Hepatic stellate cell (primary cell): ENCODE results near the gene TOPAZ1.

Source experiments
- DNase-seq: peaks from one replicate; pipeline ENCODE4 v3.0.0; 2011; ENCODE audit warnings: low spot score

The TOPAZ1 gene

DNA sequence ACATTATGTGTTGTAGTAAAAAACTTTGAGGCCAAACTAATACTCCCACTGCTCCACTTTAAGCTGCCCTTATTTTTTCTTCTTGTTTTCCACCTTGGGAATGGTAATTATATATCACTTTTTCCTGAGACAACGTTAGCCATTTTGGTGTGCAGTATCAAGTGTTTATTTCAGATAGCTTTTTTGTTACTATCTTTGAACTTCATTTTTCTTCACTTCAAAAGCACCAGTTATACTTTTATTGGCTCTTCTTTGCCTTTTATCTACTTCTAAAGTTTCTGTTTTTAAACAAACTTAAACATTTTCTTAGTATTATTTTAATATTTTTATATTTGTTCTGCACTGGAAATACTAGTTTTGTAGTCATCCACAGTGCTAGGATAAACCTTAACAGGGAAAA lies 6.5 kb downstream of the TOPAZ1 start:
- no peak for DNase-seq

DNA sequence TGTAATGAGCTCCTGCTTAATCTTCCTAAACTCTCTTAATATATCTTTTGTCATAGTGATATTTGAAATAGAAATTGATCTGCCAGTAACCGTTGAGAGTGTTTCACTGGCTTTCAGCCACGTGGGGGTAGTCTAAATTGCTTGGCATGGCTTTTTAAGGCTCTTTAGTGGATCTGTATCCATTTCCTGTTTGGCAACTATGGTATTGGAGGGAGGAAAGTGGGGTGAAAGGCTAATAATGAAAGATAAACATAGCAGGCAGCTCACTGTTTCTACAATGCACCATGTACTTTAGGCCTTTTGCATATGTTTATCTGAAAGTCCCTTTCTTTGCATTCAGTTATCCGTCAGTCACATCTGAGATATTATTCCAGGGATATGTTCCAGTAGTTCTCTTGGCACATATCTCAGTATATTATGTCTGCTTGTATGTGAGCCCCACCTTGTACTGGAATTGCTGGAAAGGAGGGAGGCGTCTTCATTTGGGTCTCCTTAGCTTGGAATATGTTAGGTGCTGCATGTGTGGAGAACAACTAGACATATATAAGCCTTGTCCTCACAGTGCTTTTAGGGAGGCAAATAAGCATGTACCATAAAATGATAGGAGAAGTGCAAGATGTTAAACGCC lies 10.8 kb downstream of the TOPAZ1 start:
- DNase-seq, result no peak

- DNase-seq, result no peak
Observed at GRCh38 chr3:44259404-44259803, 17.7 kb downstream of the TOPAZ1 start.

- DNase-seq, result no peak
Observed at GRCh38 chr3:44264146-44264545, 22.5 kb downstream of the TOPAZ1 start.

GRCh38 chr3:44265815-44266214 lies 24.1 kb downstream of the TOPAZ1 start:
- DNase-seq, result no peak

DNA sequence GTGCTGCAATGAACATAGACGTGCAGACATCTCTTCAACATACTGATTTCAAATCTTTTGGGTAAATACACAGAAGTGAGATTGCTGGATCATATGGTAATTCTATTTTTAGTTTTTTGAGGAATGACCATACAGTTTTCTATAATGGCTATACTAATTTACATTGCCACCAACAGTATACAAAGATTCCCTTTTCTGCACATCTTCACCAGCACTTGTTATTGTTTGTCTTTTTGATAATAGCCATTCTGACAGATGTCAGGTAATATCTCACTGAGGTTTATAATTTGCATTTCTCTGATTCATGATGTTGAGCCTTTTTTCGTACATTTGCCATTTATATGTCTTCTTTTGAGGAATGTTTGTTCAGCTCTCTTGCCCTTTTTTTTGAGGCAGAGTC lies 30.5 kb downstream of the TOPAZ1 start:
- DNase-seq, result no peak

- no peak for DNase-seq
Observed at GRCh38 chr3:44277925-44278324, 36.2 kb downstream of the TOPAZ1 start.

- DNase-seq, result no peak
Observed at GRCh38 chr3:44280077-44280476, 38.4 kb downstream of the TOPAZ1 start.

DNA sequence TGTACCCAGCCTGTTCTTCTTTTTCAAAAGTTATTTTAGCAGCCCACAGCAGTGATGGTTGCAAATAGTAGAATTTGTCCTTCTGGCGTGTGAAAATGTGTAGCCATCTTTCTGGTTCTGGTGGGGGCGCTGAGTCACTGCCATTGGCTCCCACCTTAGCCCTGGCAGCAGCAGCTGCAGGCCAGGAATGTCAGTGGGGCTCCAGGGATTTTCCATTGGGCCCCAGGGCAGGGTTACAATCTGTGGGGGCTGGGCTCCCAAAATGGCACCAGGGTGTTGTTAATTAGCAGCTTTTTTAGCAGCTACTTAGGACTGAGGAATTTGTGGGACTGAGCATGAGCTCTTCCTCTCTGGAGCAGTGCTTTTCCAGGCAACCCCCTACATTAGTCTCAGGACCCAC lies 38.9 kb downstream of the TOPAZ1 start:
- no peak for DNase-seq

DNA sequence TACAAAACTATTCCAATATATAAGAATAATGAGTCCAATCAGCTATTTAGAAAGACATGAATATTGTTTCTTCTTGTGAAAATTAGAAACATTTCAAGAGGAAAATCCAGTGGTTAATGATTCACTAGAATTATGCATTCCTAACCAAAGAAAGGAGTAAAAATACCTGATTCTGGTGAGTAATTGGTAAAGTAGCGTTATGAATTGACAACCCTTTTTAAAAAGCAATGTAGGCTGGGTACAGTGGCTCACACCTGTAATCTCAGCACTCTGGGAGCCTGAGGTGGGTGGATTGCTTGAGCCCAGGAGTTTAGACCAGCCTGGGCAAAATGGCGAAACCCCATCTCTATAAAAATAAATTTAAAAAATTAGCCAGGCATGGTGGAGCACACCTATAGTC lies 43.3 kb downstream of the TOPAZ1 start:
- no peak for DNase-seq

- no peak for DNase-seq
Observed at GRCh38 chr3:44289882-44290462, 48.3 kb downstream of the TOPAZ1 start.

DNA sequence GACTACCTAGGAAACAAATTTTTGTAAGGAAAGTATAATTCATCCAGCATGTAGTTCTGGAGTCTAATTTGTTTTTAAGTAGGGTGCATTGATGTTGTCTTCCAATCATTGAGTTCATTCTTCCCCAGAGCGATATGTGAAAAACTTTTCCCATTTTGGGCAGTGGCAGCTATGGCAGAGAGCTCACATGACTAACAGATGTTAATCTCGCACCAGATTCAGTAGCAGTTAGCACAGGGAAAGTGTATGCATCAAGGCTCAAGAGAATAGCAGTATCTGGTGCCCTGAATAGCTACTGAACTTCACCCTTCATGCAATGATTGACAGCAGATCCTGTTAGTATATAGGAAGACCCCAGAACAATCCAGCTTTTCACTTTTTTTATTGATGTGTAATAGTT lies 50.6 kb downstream of the TOPAZ1 start:
- DNase-seq, result no peak

DNA sequence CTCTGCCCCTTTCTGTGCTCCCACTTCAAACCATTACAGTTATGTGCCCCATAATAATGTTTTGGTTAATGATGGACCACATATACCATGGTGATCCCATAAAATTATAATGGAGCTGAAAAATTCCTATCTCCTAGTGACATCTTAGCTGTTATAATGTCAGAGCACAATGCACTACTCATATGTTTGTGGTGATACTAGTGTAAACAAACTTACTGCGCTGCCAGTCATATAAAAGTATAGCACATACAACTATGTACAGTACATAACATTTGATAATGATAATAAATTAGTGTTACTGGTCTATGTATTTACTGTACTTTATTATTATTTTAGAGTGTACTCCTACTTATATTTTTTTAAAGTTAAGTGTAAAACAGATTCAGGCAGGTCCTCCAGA lies 51.3 kb downstream of the TOPAZ1 start:
- DNase-seq, result no peak

- no peak for DNase-seq
Observed at GRCh38 chr3:44297255-44297654, 55.6 kb downstream of the TOPAZ1 start.

GRCh38 chr3:44301746-44302145 lies 60.1 kb downstream of the TOPAZ1 start:
- DNase-seq, result no peak

- DNase-seq, result no peak
Observed at GRCh38 chr3:44309500-44309899, 67.8 kb downstream of the TOPAZ1 start.

GRCh38 chr3:44318891-44319311 lies 77.2 kb downstream of the TOPAZ1 start:
- DNase-seq, result no peak

GRCh38 chr3:44321335-44321734 lies 79.6 kb downstream of the TOPAZ1 start:
- no peak for DNase-seq

GRCh38 chr3:44323341-44323955 lies 81.8 kb downstream of the TOPAZ1 start:
- no peak for DNase-seq

GRCh38 chr3:44324584-44324983 lies 82.9 kb downstream of the TOPAZ1 start:
- no peak for DNase-seq

GRCh38 chr3:44326019-44326418 lies 84.3 kb downstream of the TOPAZ1 start:
- no peak for DNase-seq

DNA sequence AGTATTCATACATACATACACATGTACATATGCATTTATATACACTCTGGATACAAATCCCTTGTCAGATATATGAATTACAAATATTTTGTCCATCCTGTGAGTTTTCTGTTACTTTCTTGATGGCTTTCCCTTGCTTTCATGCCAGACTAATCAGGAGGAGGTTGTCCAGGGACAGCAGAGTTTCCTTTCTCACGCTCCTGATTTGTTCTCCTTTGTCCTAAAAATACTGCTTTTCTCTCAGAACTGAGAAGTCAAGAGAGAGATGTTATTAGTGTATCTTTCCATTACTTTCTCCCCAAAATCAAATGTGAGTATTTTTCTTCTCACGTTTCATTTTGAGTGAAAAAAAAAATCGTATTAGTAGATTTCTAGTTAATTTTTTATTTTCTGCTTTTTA lies 84.8 kb downstream of the TOPAZ1 start:
- DNase-seq, result no peak

- DNase-seq, result no peak
Observed at GRCh38 chr3:44329946-44330345, 88.3 kb downstream of the TOPAZ1 start.

- no peak for DNase-seq
Observed at GRCh38 chr3:44330444-44330843, 88.8 kb downstream of the TOPAZ1 start.
